Measurements from ENCODE around the gene STXBP6.

Gene STXBP6

DNA sequence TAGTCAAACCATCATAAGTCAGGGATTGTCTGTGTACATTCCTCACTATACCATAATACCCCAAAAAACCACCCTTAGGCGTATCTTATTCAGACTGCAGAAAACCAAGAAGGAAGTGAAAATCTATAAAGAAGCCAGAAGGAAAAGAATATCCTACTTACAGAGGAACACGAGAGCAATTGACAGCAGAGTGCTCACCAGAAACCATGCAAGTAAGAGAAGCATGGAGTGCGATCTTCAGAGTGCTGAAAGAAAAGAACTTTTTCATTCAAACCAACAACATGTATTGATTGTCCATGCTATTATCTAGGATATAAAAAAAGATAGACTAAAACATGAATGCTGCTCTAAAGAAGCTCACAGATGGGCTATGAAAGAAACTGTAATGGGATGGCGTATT lies 50.8 kb downstream of the STXBP6 start:
- no peak overlapping the region for H3K4me2 ChIP-seq (ENCODE audit: low read depth, low read length, poor library complexity, severe bottlenecking)
- H3K27me3 ChIP-seq (ENCODE audit: low read length), result no peaks in the 10 kb centered on the region
- no peaks in the 10 kb centered on the region for H3K9me2 ChIP-seq (replicated peaks; ENCODE audit: insufficient read depth, low read length)
- H3K9ac ChIP-seq (ENCODE audit: low read length), result no peak overlapping the region
- H3K79me2 ChIP-seq (ENCODE audit: insufficient read depth, low read length), result no peaks in the 10 kb centered on the region
- no peaks in the 10 kb centered on the region for H3K36me3 ChIP-seq (ENCODE audit: low read length)
- H3K4me3 ChIP-seq (ENCODE audit: insufficient read depth, low read length, poor library complexity, severe bottlenecking), result no peak overlapping the region
- no peak overlapping the region for H3K27ac ChIP-seq (ENCODE audit: low read depth, low read length)
- H3K9me3 ChIP-seq (ENCODE audit: insufficient read depth, low read length), result no peaks in the 10 kb centered on the region
- H4K20me1 ChIP-seq (ENCODE audit: low read depth, low read length), result no peaks in the 10 kb centered on the region
- no peak overlapping the region for H2AFZ ChIP-seq (ENCODE audit: low read depth, low read length, severe bottlenecking)
- H3F3A ChIP-seq (ENCODE audit: insufficient read depth), result no peaks in the 10 kb centered on the region
- TF ChIP-seq, protein P1, sequence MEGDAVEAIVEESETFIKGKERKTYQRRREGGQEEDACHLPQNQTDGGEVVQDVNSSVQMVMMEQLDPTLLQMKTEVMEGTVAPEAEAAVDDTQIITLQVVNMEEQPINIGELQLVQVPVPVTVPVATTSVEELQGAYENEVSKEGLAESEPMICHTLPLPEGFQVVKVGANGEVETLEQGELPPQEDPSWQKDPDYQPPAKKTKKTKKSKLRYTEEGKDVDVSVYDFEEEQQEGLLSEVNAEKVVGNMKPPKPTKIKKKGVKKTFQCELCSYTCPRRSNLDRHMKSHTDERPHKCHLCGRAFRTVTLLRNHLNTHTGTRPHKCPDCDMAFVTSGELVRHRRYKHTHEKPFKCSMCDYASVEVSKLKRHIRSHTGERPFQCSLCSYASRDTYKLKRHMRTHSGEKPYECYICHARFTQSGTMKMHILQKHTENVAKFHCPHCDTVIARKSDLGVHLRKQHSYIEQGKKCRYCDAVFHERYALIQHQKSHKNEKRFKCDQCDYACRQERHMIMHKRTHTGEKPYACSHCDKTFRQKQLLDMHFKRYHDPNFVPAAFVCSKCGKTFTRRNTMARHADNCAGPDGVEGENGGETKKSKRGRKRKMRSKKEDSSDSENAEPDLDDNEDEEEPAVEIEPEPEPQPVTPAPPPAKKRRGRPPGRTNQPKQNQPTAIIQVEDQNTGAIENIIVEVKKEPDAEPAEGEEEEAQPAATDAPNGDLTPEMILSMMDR (IDR thresholded peaks at IDR 0.05; ENCODE audit: insufficient read depth, low read length, poor library complexity, severe bottlenecking), result no peak

DNA sequence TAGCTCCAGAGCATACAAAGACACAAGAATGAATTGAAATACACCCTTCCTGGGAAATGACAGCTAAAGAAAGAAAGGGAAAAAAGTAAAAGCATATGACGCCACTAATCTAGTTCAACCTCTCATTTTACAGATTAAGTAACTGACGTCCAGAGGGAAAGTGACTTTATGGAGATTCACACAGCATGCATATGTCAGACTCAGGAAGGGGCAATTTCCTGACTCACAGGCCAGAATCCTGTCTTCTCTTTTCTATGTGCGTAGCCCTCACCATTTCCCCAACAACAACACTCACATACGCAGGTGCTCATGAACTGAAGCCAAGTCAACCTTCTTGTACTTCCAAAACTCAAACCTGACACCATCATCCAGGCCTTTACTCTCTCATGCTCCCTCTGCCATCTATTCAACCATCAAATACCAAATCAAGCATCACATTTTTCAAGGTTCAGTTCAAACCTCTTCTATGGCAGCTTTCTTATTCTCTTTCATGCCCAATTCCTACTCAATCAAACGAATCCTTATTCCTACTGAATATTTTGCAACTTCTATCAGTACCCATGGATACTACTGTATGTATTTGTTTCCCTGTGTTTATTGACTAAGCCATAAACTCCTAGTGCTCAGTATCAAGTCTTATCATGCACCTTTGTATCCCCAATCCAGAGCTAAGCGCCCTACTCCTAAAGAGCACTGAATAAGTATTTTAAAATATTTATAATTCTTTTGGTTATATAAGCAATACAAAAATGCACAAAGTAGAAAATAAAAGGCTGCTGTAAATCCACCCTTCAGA lies 52.8 kb downstream of the STXBP6 start:
- no peaks in the 10 kb centered on the region for H3K79me2 ChIP-seq (ENCODE audit: insufficient read depth, low read length)
- H3K9me3 ChIP-seq (ENCODE audit: insufficient read depth, low read length), result no peaks in the 10 kb centered on the region
- H3K4me2 ChIP-seq (ENCODE audit: low read depth, low read length, poor library complexity, severe bottlenecking), result no peak overlapping the region
- no peaks in the 10 kb centered on the region for H3F3A ChIP-seq (ENCODE audit: insufficient read depth)
- no peak overlapping the region for H3K27ac ChIP-seq (ENCODE audit: low read depth, low read length)
- H2AFZ ChIP-seq (ENCODE audit: low read depth, low read length, severe bottlenecking), result no peak overlapping the region
- no peaks in the 10 kb centered on the region for H3K36me3 ChIP-seq (ENCODE audit: low read length)
- H3K27me3 ChIP-seq (ENCODE audit: low read length), result no peaks in the 10 kb centered on the region
- no peaks in the 10 kb centered on the region for H3K9me2 ChIP-seq (replicated peaks; ENCODE audit: insufficient read depth, low read length)
- no peak overlapping the region for H3K9ac ChIP-seq (ENCODE audit: low read length)
- TF ChIP-seq, protein P1 (IDR thresholded peaks at IDR 0.05; ENCODE audit: insufficient read depth, low read length, poor library complexity, severe bottlenecking), result no peak
- no peak for TF ChIP-seq EZH2phosphoT487 (conservative IDR thresholded peaks at IDR 0.05; ENCODE audit: low read length)
- H3K4me3 ChIP-seq (ENCODE audit: insufficient read depth, low read length, poor library complexity, severe bottlenecking), result no peak overlapping the region
- no peaks in the 10 kb centered on the region for H4K20me1 ChIP-seq (ENCODE audit: low read depth, low read length)

DNA sequence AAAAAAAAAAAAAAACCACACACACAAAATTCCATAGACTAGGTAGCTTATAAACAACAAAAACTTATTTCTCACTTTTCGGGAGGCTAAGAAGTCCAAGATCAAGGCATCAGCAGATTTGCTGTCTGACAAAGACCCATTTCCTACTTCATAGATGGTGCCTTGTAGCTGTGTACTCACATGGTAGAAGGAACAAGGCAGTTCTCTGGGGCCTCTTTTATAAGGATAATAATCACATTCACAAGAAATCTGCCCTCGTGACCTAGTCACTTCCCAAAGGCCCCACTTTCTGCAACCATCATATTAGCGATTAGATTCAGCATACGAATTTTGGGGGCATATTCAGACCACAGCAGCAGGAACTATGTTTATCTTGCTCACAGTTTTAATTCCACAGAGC lies 54.9 kb downstream of the STXBP6 start:
- H3K27me3 ChIP-seq (ENCODE audit: low read length), result no peaks in the 10 kb centered on the region
- TF ChIP-seq EZH2phosphoT487 (conservative IDR thresholded peaks at IDR 0.05; ENCODE audit: low read length), result no peak
- TF ChIP-seq, protein P1 (IDR thresholded peaks at IDR 0.05; ENCODE audit: insufficient read depth, low read length, poor library complexity, severe bottlenecking), result no peak
- H3K79me2 ChIP-seq (ENCODE audit: insufficient read depth, low read length), result no peaks in the 10 kb centered on the region
- no peaks in the 10 kb centered on the region for H3K9me2 ChIP-seq (replicated peaks; ENCODE audit: insufficient read depth, low read length)
- H3K27ac ChIP-seq (ENCODE audit: low read depth, low read length), result no peak overlapping the region
- H2AFZ ChIP-seq (ENCODE audit: low read depth, low read length, severe bottlenecking), result no peak overlapping the region
- H3K4me2 ChIP-seq (ENCODE audit: low read depth, low read length, poor library complexity, severe bottlenecking), result no peak overlapping the region
- H3K9ac ChIP-seq (ENCODE audit: low read length), result no peak overlapping the region
- no peaks in the 10 kb centered on the region for H3K9me3 ChIP-seq (ENCODE audit: insufficient read depth, low read length)
- no peaks in the 10 kb centered on the region for H3K36me3 ChIP-seq (ENCODE audit: low read length)
- H3K4me3 ChIP-seq (ENCODE audit: insufficient read depth, low read length, poor library complexity, severe bottlenecking), result no peak overlapping the region
- no peaks in the 10 kb centered on the region for H4K20me1 ChIP-seq (ENCODE audit: low read depth, low read length)
- no peaks in the 10 kb centered on the region for H3F3A ChIP-seq (ENCODE audit: insufficient read depth)

Data from SU-DHL-6 (cell line).